HCT116 (cell line): ENCODE measurements around the gene NHLRC4.

Experiments used
- CEBPB ChIP-seq: IDR thresholded peaks from 2 replicates; pipeline ENCODE4 v1.6.1; 2012; ENCODE audit warnings: low read depth
- ELF1 ChIP-seq: IDR thresholded peaks from 2 replicates; pipeline ENCODE4 v1.6.1; 2012; ENCODE audit warnings: low read depth, borderline replicate concordance
- EZH2 ChIP-seq: fragments of 200-600 bp; sonication (generic); IDR thresholded peaks from 2 replicates; pipeline ENCODE4 v1.6.1; 2017; ENCODE audit warnings: antibody characterized with exemption, mixed run types
- EZH2phosphoT487 ChIP-seq: fragments of 200-600 bp; IDR thresholded peaks from 2 replicates; pipeline ENCODE4 v1.6.1; 2018; ENCODE audit warnings: antibody characterized with exemption, borderline replicate concordance
- POLR2A ChIP-seq: IDR thresholded peaks from 2 replicates; pipeline ENCODE4 v1.7.0; 2011; ENCODE audit warnings: borderline replicate concordance; ENCODE audit not compliant: insufficient read depth, insufficient read length; ENCODE audit errors: extremely low read depth
- POLR2AphosphoS5 ChIP-seq: IDR thresholded peaks from 2 replicates; pipeline ENCODE4 v1.6.1; 2011; ENCODE audit warnings: mild to moderate bottlenecking, low read depth, low read length, moderate library complexity
- RAD21 ChIP-seq: IDR thresholded peaks from 2 replicates; pipeline ENCODE4 v1.6.1; 2012; ENCODE audit warnings: low read depth, mild to moderate bottlenecking
- SIN3A ChIP-seq: IDR thresholded peaks from 2 replicates; pipeline ENCODE4 v1.6.1; 2012; ENCODE audit warnings: low read depth
- SP1 ChIP-seq: IDR thresholded peaks from 2 replicates; pipeline ENCODE4 v1.6.1; 2012; ENCODE audit warnings: low read depth
- TF ChIP-seq, protein P1 (sequence below): IDR thresholded peaks from 2 replicates; pipeline ENCODE4 v1.6.1; 2011; ENCODE audit warnings: mild to moderate bottlenecking, low read length, moderate library complexity; ENCODE audit not compliant: insufficient replicate concordance; ENCODE audit errors: extremely low read depth
- TF ChIP-seq, protein P2 (sequence below), 3 experiments: fragments of 200-600 bp in 1 of 3; sonication (generic) in 1 of 3; IDR thresholded peaks in 2 of 3; conservative IDR thresholded peaks in 1 of 3; 2 replicates each; pipeline ENCODE4 v1.5.1; 2012 to 2017; ENCODE audit warnings: low read depth in 2 of 3, low read length in 2 of 3, antibody characterized with exemption in 1 of 3, borderline replicate concordance in 1 of 3, control low read depth in 1 of 3, mild to moderate bottlenecking in 1 of 3, mixed read lengths in 1 of 3, mixed run types in 1 of 3, moderate library complexity in 1 of 3; ENCODE audit not compliant: insufficient read depth in 1 of 3
- TF ChIP-seq, protein P3 (sequence below): IDR thresholded peaks from 2 replicates; pipeline ENCODE4 v1.6.1; 2012
- TF ChIP-seq, protein P4 (sequence below): IDR thresholded peaks from 2 replicates; pipeline ENCODE4 v1.6.1; 2012; ENCODE audit warnings: low read depth

DNA sequence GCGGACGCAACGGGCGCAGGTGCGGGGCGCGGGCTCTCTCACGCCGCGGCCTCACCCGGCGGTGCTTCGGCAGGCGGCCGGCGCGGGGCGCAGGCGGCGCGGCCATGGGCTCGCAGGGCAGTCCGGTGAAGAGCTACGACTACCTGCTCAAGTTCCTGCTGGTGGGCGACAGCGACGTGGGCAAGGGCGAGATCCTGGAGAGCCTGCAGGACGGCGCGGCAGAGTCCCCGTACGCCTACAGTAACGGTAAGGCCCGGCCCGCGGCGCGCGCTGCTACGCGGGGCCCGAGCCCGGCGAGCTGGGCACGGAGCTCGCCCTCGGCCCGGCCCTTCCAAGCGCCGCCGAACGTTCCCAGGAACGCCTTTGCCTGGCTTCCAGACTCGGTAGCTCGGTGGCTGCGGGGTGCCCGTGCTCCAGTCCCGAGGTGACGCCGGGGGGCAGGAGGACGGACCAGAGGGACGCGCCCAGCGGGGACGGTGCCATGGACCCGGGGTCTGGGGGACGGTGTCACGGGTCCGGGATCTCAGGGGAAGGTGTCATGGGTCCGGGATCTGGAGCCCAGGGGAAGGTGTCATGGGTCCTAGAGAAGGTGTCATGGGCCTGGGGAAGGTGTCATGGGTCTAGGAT lies 23.5 kb downstream of the NHLRC4 start:
- TF ChIP-seq ELF1 (no peak), SIN3A (no peak), POLR2A (no peak), RAD21 (no peak), CEBPB (no peak), POLR2AphosphoS5 (no peak), EZH2 (no peak), SP1 (no peak), EZH2phosphoT487 (no peak)
- TF ChIP-seq, protein P1, sequence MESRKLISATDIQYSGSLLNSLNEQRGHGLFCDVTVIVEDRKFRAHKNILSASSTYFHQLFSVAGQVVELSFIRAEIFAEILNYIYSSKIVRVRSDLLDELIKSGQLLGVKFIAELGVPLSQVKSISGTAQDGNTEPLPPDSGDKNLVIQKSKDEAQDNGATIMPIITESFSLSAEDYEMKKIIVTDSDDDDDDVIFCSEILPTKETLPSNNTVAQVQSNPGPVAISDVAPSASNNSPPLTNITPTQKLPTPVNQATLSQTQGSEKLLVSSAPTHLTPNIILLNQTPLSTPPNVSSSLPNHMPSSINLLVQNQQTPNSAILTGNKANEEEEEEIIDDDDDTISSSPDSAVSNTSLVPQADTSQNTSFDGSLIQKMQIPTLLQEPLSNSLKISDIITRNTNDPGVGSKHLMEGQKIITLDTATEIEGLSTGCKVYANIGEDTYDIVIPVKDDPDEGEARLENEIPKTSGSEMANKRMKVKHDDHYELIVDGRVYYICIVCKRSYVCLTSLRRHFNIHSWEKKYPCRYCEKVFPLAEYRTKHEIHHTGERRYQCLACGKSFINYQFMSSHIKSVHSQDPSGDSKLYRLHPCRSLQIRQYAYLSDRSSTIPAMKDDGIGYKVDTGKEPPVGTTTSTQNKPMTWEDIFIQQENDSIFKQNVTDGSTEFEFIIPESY = no peak
- TF ChIP-seq, protein P2, sequence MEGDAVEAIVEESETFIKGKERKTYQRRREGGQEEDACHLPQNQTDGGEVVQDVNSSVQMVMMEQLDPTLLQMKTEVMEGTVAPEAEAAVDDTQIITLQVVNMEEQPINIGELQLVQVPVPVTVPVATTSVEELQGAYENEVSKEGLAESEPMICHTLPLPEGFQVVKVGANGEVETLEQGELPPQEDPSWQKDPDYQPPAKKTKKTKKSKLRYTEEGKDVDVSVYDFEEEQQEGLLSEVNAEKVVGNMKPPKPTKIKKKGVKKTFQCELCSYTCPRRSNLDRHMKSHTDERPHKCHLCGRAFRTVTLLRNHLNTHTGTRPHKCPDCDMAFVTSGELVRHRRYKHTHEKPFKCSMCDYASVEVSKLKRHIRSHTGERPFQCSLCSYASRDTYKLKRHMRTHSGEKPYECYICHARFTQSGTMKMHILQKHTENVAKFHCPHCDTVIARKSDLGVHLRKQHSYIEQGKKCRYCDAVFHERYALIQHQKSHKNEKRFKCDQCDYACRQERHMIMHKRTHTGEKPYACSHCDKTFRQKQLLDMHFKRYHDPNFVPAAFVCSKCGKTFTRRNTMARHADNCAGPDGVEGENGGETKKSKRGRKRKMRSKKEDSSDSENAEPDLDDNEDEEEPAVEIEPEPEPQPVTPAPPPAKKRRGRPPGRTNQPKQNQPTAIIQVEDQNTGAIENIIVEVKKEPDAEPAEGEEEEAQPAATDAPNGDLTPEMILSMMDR (IDR thresholded peaks at IDR 0.05 in 2 of 3, conservative IDR thresholded peaks at IDR 0.05 in 1 of 3; ENCODE audit: borderline replicate concordance in 1 of 3, insufficient read depth in 1 of 3, low read depth in 2 of 3, low read length in 2 of 3) = no peak
- TF ChIP-seq, protein P3, sequence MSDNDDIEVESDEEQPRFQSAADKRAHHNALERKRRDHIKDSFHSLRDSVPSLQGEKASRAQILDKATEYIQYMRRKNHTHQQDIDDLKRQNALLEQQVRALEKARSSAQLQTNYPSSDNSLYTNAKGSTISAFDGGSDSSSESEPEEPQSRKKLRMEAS = no peak
- TF ChIP-seq, protein P4, sequence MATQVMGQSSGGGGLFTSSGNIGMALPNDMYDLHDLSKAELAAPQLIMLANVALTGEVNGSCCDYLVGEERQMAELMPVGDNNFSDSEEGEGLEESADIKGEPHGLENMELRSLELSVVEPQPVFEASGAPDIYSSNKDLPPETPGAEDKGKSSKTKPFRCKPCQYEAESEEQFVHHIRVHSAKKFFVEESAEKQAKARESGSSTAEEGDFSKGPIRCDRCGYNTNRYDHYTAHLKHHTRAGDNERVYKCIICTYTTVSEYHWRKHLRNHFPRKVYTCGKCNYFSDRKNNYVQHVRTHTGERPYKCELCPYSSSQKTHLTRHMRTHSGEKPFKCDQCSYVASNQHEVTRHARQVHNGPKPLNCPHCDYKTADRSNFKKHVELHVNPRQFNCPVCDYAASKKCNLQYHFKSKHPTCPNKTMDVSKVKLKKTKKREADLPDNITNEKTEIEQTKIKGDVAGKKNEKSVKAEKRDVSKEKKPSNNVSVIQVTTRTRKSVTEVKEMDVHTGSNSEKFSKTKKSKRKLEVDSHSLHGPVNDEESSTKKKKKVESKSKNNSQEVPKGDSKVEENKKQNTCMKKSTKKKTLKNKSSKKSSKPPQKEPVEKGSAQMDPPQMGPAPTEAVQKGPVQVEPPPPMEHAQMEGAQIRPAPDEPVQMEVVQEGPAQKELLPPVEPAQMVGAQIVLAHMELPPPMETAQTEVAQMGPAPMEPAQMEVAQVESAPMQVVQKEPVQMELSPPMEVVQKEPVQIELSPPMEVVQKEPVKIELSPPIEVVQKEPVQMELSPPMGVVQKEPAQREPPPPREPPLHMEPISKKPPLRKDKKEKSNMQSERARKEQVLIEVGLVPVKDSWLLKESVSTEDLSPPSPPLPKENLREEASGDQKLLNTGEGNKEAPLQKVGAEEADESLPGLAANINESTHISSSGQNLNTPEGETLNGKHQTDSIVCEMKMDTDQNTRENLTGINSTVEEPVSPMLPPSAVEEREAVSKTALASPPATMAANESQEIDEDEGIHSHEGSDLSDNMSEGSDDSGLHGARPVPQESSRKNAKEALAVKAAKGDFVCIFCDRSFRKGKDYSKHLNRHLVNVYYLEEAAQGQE = no peak
